ENCODE measurements around the gene NR5A1. TPM values are rescaled to one million over a fixed set of nuclear protein-coding genes. Genes with fewer than 3 reads are reported as not detected.

The NR5A1 gene
- total RNA-seq, 4 donors from 2014 or later: not detected

GRCh38 chr9:124437086-124437485 lies 70.1 kb downstream of the NR5A1 start:
- H3K4me1 ChIP-seq: no peaks in the 10 kb centered on the region
- no peak for DNase-seq
- in situ Hi-C loops (cut with MboI; ENCODE audit: low pct_ligation_motif_present in 1 of 4, low pct_unique_long_range_greater_than_20kb in 1 of 4, low sequenced_read_pairs in 3 of 4): no loop called here
- H3K36me3 ChIP-seq: no peaks in the 10 kb centered on the region
- 90 to 94% methylated on average over 2 to 3 of the region's 3 CpGs for WGBS, 2 donors (ENCODE audit: low coverage in 1 of 2)
- peaks cover 13% of the 10 kb centered on the region for H3K27me3 ChIP-seq
- no peak overlapping the region for H3K27ac ChIP-seq
- H3K4me3 ChIP-seq: no peak overlapping the region
- peaks cover 0 to 1% of the 10 kb centered on the region in 2 donors for H3K9me3 ChIP-seq
- intact Hi-C loops (cut with DNase I; ENCODE audit: low total_unique reads): no loop called here
- TF ChIP-seq CTCF (IDR thresholded peaks at IDR 0.05) (no peak), EP300 (IDR thresholded peaks at IDR 0.05; ENCODE audit: low read depth) (no peak), POLR2AphosphoS5 (IDR thresholded peaks at IDR 0.05) (no peak), POLR2A (IDR thresholded peaks at IDR 0.05) (no peak)

- no peaks in the 10 kb centered on the region for H3K4me1 ChIP-seq
- H3K27ac ChIP-seq: no peak overlapping the region
- no peak for TF ChIP-seq EP300 (IDR thresholded peaks at IDR 0.05; ENCODE audit: low read depth)
- TF ChIP-seq POLR2AphosphoS5 (IDR thresholded peaks at IDR 0.05): no peak
- no peak for TF ChIP-seq POLR2A (IDR thresholded peaks at IDR 0.05)
- TF ChIP-seq CTCF (IDR thresholded peaks at IDR 0.05): no peak
- in situ Hi-C loops (cut with MboI; ENCODE audit: low pct_ligation_motif_present in 1 of 4, low pct_unique_long_range_greater_than_20kb in 1 of 4, low sequenced_read_pairs in 3 of 4) (no loop called here), intact Hi-C loops (cut with DNase I; ENCODE audit: low total_unique reads) (no loop called here)
- no peaks in the 10 kb centered on the region for H3K9me3 ChIP-seq
- H3K4me3 ChIP-seq: no peak overlapping the region
- DNase-seq: no peak
- H3K36me3 ChIP-seq: no peaks in the 10 kb centered on the region
- peaks cover 11% of the 10 kb centered on the region for H3K27me3 ChIP-seq
These were observed 70.9 kb downstream of the NR5A1 start for GRCh38 chr9:124436320-124436719.

Other genes with a start within 250 kb of the NR5A1 start
- gene NEK6, start 249.4 kb downstream of the NR5A1 start, total RNA-seq: 10 to 100 TPM; 12.3 to 31.1 (median 21.6) TPM
- 100 to 1,000 TPM in 1 of 4 donors, 10 to 100 TPM in 3; 11.6 to 136 (median 51.6) TPM for gene PSMB7, start 92.0 kb downstream of the NR5A1 start, total RNA-seq
- gene ADGRD2, start 56.9 kb downstream of the NR5A1 start, total RNA-seq: not detected

All from transverse colon (tissue), 4 donors.